Duodenal mucosa (tissue), 2 donors: ENCODE results near the gene ATP8A2.
"Not testable (repeated sequence)": the region's sequence is repeated elsewhere in the genome, so short reads cannot be mapped to it uniquely, and the experiment has no call there.

Experiments
- H3K27ac ChIP-seq: one replicate; pipeline ENCODE4 v1.7.0; 2013; ENCODE audit warnings: low read depth, low read length
- H3K27me3 ChIP-seq, 2 donors: one replicate each; pipeline ENCODE4 v1.7.0; 2013; ENCODE audit warnings: low read length in 2 of 2, control low read depth in 1 of 2; ENCODE audit not compliant: insufficient read depth in 2 of 2, control insufficient read depth in 1 of 2
- H3K36me3 ChIP-seq, 2 donors: one replicate each; pipeline ENCODE4 v1.7.0; 2013; ENCODE audit warnings: low read length in 2 of 2, control low read depth in 1 of 2; ENCODE audit not compliant: insufficient read depth in 2 of 2, control insufficient read depth in 1 of 2
- H3K4me1 ChIP-seq, 2 donors: one replicate each; pipeline ENCODE4 v1.7.0; 2013; ENCODE audit warnings: low read length in 2 of 2, control low read depth in 1 of 2; ENCODE audit not compliant: insufficient read depth in 2 of 2, control insufficient read depth in 1 of 2
- H3K4me3 ChIP-seq, 2 donors: one replicate each; pipeline ENCODE4 v1.7.0; 2013; ENCODE audit warnings: low read length in 2 of 2, low read depth in 1 of 2
- H3K9ac ChIP-seq, 2 donors: one replicate each; pipeline ENCODE4 v1.7.0; 2013; ENCODE audit warnings: low read length in 2 of 2, low read depth in 1 of 2
- H3K9me3 ChIP-seq, 2 donors: one replicate each; pipeline ENCODE4 v1.7.0; 2013; ENCODE audit warnings: low read length in 2 of 2, control low read depth in 1 of 2; ENCODE audit not compliant: control insufficient read depth in 1 of 2

Gene ATP8A2

GRCh38 chr13:25489238-25489637 lies 117.5 kb downstream of the ATP8A2 start:
- H3K4me1 ChIP-seq, result no peaks in the 10 kb centered on the region
- no peak overlapping the region for H3K27ac ChIP-seq
- H3K9me3 ChIP-seq, result no peaks in the 10 kb centered on the region
- H3K36me3 ChIP-seq, result no peaks in the 10 kb centered on the region
- H3K27me3 ChIP-seq, result no peaks in the 10 kb centered on the region
- no peak overlapping the region for H3K9ac ChIP-seq
- H3K4me3 ChIP-seq, result no peak overlapping the region

- H3K9ac ChIP-seq, result no peak overlapping the region
- H3K4me1 ChIP-seq, result no peaks in the 10 kb centered on the region
- no peak overlapping the region for H3K27ac ChIP-seq
- no peak overlapping the region for H3K4me3 ChIP-seq
- no peaks in the 10 kb centered on the region for H3K9me3 ChIP-seq
- no peaks in the 10 kb centered on the region for H3K27me3 ChIP-seq
- no peaks in the 10 kb centered on the region for H3K36me3 ChIP-seq
Measured at GRCh38 chr13:25490236-25490635, 118.5 kb downstream of the ATP8A2 start.

DNA sequence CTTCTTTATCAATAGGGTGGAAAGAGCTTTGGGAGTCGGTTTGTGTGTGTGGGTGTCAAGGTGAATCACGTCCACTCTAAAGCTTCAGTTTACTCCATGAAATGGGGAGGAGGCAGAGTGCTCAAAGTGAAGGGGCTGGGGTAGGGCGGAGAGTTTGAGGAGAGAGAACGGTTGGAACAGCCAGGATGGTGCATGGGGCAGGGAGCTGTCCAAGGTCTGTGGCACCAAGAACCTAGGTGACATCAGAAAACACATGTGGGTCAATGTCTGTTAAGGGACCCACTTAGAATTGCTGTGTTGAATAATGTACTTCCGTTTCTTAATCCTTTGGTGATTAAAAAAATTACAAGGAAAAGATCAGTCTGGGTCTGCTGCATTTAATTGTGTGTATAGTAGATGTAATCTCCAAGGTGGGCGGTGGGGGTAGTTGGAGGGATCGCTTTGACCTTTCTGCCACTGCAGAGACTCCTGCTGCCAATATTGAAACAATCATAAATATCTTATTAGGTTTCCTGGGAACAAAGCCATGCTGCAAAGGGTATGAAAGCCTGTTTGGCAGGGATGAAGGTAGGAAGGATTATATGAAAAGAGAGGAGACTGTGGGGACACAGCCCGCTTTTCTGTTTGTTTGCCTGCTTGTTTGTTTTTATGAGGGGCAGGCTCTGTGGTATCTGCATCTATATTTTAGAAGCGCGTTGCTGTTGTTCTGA lies 122.3 kb downstream of the ATP8A2 start:
- no peaks in the 10 kb centered on the region for H3K27me3 ChIP-seq
- H3K27ac ChIP-seq, result no peak overlapping the region
- H3K9me3 ChIP-seq, result no peaks in the 10 kb centered on the region
- H3K4me1 ChIP-seq, result no peaks in the 10 kb centered on the region
- no peaks in the 10 kb centered on the region for H3K36me3 ChIP-seq
- H3K9ac ChIP-seq, result no peak overlapping the region
- no peak overlapping the region for H3K4me3 ChIP-seq

- no peak overlapping the region for H3K9ac ChIP-seq
- no peak overlapping the region for H3K27ac ChIP-seq
- H3K36me3 ChIP-seq, result no peaks in the 10 kb centered on the region
Measured at GRCh38 chr13:25494698-25495411, 123.1 kb downstream of the ATP8A2 start.

GRCh38 chr13:25501231-25501630 lies 129.5 kb downstream of the ATP8A2 start:
- Histone ChIP-seq H3K9me3 (no peaks in the 10 kb centered on the region), H3K4me1 (no peaks in the 10 kb centered on the region), H3K4me3 (no peak overlapping the region), H3K9ac (no peak overlapping the region), H3K27ac (no peak overlapping the region), H3K36me3 (no peaks in the 10 kb centered on the region), H3K27me3 (no peaks in the 10 kb centered on the region)

More at GRCh38 chr13:25494698-25495411, 123.1 kb downstream of the ATP8A2 start:
- Histone ChIP-seq H3K4me1 (no peaks in the 10 kb centered on the region), H3K9me3 (no peaks in the 10 kb centered on the region), H3K4me3 (no peak overlapping the region), H3K27me3 (no peaks in the 10 kb centered on the region)

DNA sequence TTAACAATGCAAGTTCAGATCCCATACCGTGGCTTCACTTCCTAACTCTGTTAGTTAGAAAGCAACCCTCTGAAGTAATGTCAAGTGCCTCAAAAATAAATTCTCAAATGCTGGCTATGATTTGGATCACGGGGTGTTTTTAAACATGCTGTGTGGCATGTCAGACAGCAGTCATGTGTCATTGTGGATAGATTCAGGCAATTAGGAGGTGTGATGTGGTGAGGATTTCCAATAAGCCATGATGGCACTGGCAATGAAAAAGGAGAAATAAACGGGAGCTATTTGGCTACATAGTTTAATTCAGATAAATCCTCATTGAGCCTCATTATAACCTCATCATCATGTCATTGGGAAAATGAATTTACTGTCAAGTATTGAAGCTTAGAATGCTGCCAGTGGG lies 130.3 kb downstream of the ATP8A2 start:
- Histone ChIP-seq H3K36me3 (no peaks in the 10 kb centered on the region), H3K27ac (no peak overlapping the region), H3K9me3 (no peaks in the 10 kb centered on the region), H3K27me3 (no peaks in the 10 kb centered on the region), H3K9ac (no peak overlapping the region), H3K4me3 (no peak overlapping the region), H3K4me1 (no peaks in the 10 kb centered on the region)

- H3K4me3 ChIP-seq, result no peak overlapping the region
- no peaks in the 10 kb centered on the region for H3K36me3 ChIP-seq
- no peaks in the 10 kb centered on the region for H3K4me1 ChIP-seq
- H3K27me3 ChIP-seq, result no peaks in the 10 kb centered on the region
- no peaks in the 10 kb centered on the region for H3K9me3 ChIP-seq
- no peak overlapping the region for H3K9ac ChIP-seq
- no peak overlapping the region for H3K27ac ChIP-seq
Measured at GRCh38 chr13:25502551-25502950, 130.8 kb downstream of the ATP8A2 start.

DNA sequence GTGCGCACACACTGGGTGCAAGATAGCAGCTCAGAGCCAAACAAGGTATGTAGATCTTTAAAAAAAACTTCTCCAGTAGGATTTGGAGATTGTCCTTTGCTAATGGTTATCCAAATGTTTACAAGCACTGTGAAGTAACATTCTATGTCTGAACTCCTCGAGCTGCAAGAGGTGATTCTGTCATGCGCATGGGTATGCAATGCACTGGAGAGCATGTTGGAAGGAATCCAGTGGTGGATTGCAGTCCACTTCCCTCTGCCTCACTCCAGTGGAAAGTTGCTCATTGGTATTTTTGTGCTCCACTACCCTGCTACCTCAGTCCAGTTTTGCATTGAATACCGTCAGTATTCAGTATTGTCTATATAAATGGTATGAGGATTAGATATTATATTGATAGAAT lies 132.1 kb downstream of the ATP8A2 start:
- no peak overlapping the region for H3K9ac ChIP-seq
- H3K4me3 ChIP-seq, result no peak overlapping the region
- no peaks in the 10 kb centered on the region for H3K27me3 ChIP-seq
- no peaks in the 10 kb centered on the region for H3K9me3 ChIP-seq
- H3K4me1 ChIP-seq, result no peaks in the 10 kb centered on the region
- H3K27ac ChIP-seq, result no peak overlapping the region
- no peaks in the 10 kb centered on the region for H3K36me3 ChIP-seq

DNA sequence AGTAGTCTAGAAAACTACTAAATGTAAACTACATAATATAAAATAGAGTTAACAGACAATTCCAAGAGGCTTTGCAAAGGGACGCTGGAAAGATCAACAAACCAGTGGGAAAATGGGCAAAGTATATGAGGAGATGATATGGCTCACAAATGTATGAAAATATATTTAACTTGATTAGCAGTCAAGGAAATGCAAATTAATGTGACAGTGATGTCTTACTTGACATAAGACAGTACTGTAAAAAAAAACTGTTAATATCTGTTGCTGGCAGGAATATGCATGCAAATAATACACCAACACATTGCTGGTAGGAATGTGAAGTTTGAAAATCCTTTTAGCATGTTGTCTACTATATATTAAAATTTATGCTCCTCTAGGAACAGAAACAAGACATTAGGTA lies 136.1 kb downstream of the ATP8A2 start:
- Histone ChIP-seq H3K9me3 (peaks cover 0 to 3% of the 10 kb centered on the region in 2 donors), H3K9ac (no peak overlapping the region), H3K27ac (no peak overlapping the region), H3K4me3 (no peak overlapping the region), H3K4me1 (no peaks in the 10 kb centered on the region), H3K36me3 (no peaks in the 10 kb centered on the region), H3K27me3 (no peaks in the 10 kb centered on the region)

DNA sequence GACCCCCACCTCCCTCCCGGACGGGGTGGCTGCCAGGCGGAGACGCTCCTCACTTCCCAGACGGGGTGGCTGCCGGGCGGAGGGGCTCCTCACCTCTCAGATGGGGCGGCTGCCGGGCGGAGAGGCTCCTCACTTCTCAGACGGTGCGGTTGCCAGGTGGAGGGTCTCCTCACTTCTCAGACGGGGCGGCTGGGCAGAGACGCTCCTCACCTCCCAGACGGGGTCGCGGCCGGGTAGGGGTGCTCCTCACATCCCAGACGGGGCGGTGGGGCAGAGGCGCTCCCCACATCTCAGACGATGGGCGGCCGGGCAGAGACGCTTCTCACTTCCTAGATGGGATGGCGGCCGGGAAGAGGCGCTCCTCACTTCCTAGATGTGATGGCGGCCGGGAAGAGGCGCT lies 141.3 kb downstream of the ATP8A2 start:
- not testable (repeated sequence) for H3K9me3 ChIP-seq, H3K4me3 ChIP-seq, H3K4me1 ChIP-seq, H3K27ac ChIP-seq, H3K27me3 ChIP-seq, H3K36me3 ChIP-seq, H3K9ac ChIP-seq
